Activated CD8-positive, alpha-beta T cell treated with anti-CD3 and anti-CD28 coated beads for 36 hours (primary cell): ENCODE results near the gene NDUFV2. TPM values are rescaled to one million over a fixed set of nuclear protein-coding genes. Genes with fewer than 3 reads are reported as not detected.

Experiments
- ATAC-seq: fragments of 200-7000 bp; cut with Tn5 transposase; one replicate; pipeline ENCODE4 v1.10.0; 2021; ENCODE audit warnings: mild to moderate bottlenecking, moderate library complexity
- CTCF ChIA-PET: fragments of 350-600 bp; sonication (Branson Sonifier 250); formaldehyde crosslinking; loops from one replicate; lab custom pipeline; 2021; ENCODE audit warnings: antibody characterized with exemption; lab: Charles Lee
- POLR2A ChIA-PET: fragments of 350-600 bp; sonication (Branson Sonifier 250); formaldehyde crosslinking; loops from one replicate; lab custom pipeline; 2021; ENCODE audit warnings: antibody characterized with exemption; lab: Charles Lee
- DNase-seq: peaks from one replicate; pipeline ENCODE4 v3.0.0-alpha.2; 2020
- H3K27ac Mint-ChIP-seq: one replicate; pipeline ENCODE4 v1.8.0; 2021; ENCODE audit warnings: mild to moderate bottlenecking, mixed read lengths
- H3K27me3 Mint-ChIP-seq: one replicate; pipeline ENCODE4 v1.8.0; 2021; ENCODE audit warnings: mixed read lengths
- H3K36me3 Mint-ChIP-seq: one replicate; pipeline ENCODE4 v1.8.0; 2021; ENCODE audit warnings: low read depth, mixed read lengths
- H3K4me1 Mint-ChIP-seq: one replicate; pipeline ENCODE4 v1.8.0; 2021; ENCODE audit warnings: low read depth, mixed read lengths
- H3K4me3 Mint-ChIP-seq: one replicate; pipeline ENCODE4 v1.8.0; 2021; ENCODE audit warnings: mild to moderate bottlenecking, moderate library complexity, mixed read lengths
- H3K9me3 Mint-ChIP-seq: one replicate; pipeline ENCODE4 v1.8.0; 2021; ENCODE audit warnings: mixed read lengths
- intact Hi-C: fragments of 100-400 bp; cut with micrococcal nuclease; formaldehyde crosslinking; loops from one replicate; pipeline ENCODE4 v1.10.0; 2022
- total RNA-seq, 2 experiments: library from RNA; stranded (reverse); gene quantifications; one replicate each; pipeline ENCODE4 v1.2.3, GENCODE V29; 2021
- TF ChIP-seq, protein P1 (sequence below): fragments of 200-600 bp; IDR thresholded peaks from one replicate; pipeline ENCODE4 v1.8.0; 2022; ENCODE audit warnings: antibody characterized with exemption, mild to moderate bottlenecking

Gene NDUFV2
- total RNA-seq, 2 experiments from 2014 or later, result 324 to 332 TPM

- DNase-seq (no peak), ATAC-seq (no peak)
- CTCF ChIA-PET, result interaction anchor here (1.0 to 1.4 kb wide), 3 partner anchors 13 to 45 kb away, joined by 3 to 4 read pairs (median 3); no protein-coding TSS in a partner anchor
- Mint-ChIP-seq H3K9me3 (no peaks in the 10 kb centered on the region), H3K27me3 (no peaks in the 10 kb centered on the region), H3K27ac (peak overlapping the region; percentile 83), H3K4me1 (peaks cover 53% of the 10 kb centered on the region), H3K36me3 (peaks cover 2% of the 10 kb centered on the region), H3K4me3 (no peak overlapping the region)
- TF ChIP-seq, protein P1, sequence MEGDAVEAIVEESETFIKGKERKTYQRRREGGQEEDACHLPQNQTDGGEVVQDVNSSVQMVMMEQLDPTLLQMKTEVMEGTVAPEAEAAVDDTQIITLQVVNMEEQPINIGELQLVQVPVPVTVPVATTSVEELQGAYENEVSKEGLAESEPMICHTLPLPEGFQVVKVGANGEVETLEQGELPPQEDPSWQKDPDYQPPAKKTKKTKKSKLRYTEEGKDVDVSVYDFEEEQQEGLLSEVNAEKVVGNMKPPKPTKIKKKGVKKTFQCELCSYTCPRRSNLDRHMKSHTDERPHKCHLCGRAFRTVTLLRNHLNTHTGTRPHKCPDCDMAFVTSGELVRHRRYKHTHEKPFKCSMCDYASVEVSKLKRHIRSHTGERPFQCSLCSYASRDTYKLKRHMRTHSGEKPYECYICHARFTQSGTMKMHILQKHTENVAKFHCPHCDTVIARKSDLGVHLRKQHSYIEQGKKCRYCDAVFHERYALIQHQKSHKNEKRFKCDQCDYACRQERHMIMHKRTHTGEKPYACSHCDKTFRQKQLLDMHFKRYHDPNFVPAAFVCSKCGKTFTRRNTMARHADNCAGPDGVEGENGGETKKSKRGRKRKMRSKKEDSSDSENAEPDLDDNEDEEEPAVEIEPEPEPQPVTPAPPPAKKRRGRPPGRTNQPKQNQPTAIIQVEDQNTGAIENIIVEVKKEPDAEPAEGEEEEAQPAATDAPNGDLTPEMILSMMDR, result no peak
- POLR2A ChIA-PET, result interaction anchor here (0.9 to 8.3 kb wide), 10 partner anchors 9 to 42 kb away, joined by 3 to 64 read pairs (median 6); partner anchors contain the start of gene ANKRD12
- intact Hi-C loops, result no loop called here
Measured at GRCh38 chr18:9096685-9097084, 5.8 kb upstream of the NDUFV2 start.

DNA sequence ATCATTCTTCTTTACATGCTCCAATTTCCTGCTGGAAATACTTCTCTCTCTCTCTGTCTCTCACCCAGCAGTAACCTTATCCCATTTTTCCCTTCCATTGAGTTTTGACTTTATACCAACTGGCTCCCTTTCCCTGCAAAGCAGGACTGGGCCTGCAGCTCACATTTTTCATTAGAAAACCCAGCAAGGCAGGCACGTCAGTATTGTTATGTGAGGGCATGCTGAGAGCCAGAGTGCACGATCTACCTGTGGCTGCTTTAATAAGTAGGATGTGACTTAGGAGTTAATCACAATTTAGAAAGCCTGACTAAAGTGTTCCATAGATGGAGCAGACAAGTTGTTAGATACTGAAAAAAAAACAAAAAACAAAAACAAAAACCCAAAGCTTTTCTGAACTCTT, 5.2 kb upstream of the NDUFV2 start:
- DNase-seq (no peak), ATAC-seq (no peak)
- ChIA-PET POLR2A (interaction anchor here (0.6 to 8.3 kb wide), 12 partner anchors 9 to 41 kb away, joined by 3 to 64 read pairs (median 4); partner anchors contain the start of gene ANKRD12), CTCF (interaction anchor here (1.2 to 1.3 kb wide), 2 partner anchors 24 to 45 kb away, joined by 3 read pairs; no protein-coding TSS in a partner anchor)
- H3K4me3 Mint-ChIP-seq, result no peak overlapping the region
- peak overlapping the region; percentile 83 for H3K27ac Mint-ChIP-seq
- peaks cover 2% of the 10 kb centered on the region for H3K36me3 Mint-ChIP-seq
- H3K4me1 Mint-ChIP-seq, result peaks cover 53% of the 10 kb centered on the region
- TF ChIP-seq, protein P1, result no peak
- no peaks in the 10 kb centered on the region for H3K27me3 Mint-ChIP-seq
- H3K9me3 Mint-ChIP-seq, result no peaks in the 10 kb centered on the region
- intact Hi-C loops, result no loop called here

- ChIA-PET CTCF (interaction anchor here (4.6 kb wide), 1 partner anchor 18 kb away, joined by 27 read pairs; no protein-coding TSS in a partner anchor), POLR2A (interaction anchor here (0.7 to 8.2 kb wide), 7 partner anchors 10 to 38 kb away, joined by 3 to 155 read pairs (median 43); partner anchors contain the start of gene ANKRD12)
- Mint-ChIP-seq H3K9me3 (no peaks in the 10 kb centered on the region), H3K4me1 (peaks cover 38% of the 10 kb centered on the region), H3K4me3 (peak overlapping the region; percentile 43), H3K36me3 (peaks cover 31% of the 10 kb centered on the region), H3K27me3 (no peaks in the 10 kb centered on the region), H3K27ac (peak overlapping the region; percentile 61)
- TF ChIP-seq, protein P1, result no peak
- DNase-seq, result no peak
- intact Hi-C loops, result loop anchor here (5.0 kb wide), 1 partner anchor 37 kb away; the partner anchor contains the start of gene ANKRD12
- no peak for ATAC-seq
Measured at GRCh38 chr18:9100796-9101195, 1.7 kb upstream of the NDUFV2 start.

GRCh38 chr18:9101730-9102507, 580 bp upstream of the NDUFV2 start:
- intact Hi-C loops, result loop anchor here (5.0 kb wide), 1 partner anchor 35 kb away; the partner anchor contains the start of gene ANKRD12
- DNase-seq, result no peak

More at GRCh38 chr18:9101730-9102507, 580 bp upstream of the NDUFV2 start:
- TF ChIP-seq, protein P1, result no peak
- Mint-ChIP-seq H3K9me3 (no peaks in the 10 kb centered on the region), H3K36me3 (peaks cover 42% of the 10 kb centered on the region), H3K27me3 (no peaks in the 10 kb centered on the region), H3K4me1 (peaks cover 43% of the 10 kb centered on the region), H3K27ac (peak overlapping the region; percentile 97), H3K4me3 (peak overlapping the region; percentile 86)
- ChIA-PET POLR2A (interaction anchor here (0.7 to 8.2 kb wide), 8 partner anchors 8 to 37 kb away, joined by 3 to 155 read pairs (median 26); partner anchors contain the start of gene ANKRD12), CTCF (interaction anchor here (0.6 to 4.6 kb wide), 6 partner anchors 15 to 45 kb away, joined by 3 to 27 read pairs (median 6); no protein-coding TSS in a partner anchor)
- ATAC-seq, result peak; percentile 28
